GM12891 (cell line): Measurements from ENCODE around the gene FOXN3.
A peak's percentile ranks its signal among the peaks of the same experiment; 100 is the strongest.

Source experiments
- DNase-seq: peaks from one replicate; pipeline ENCODE4 v3.0.0; 2011; ENCODE audit warnings: low spot score; ENCODE audit not compliant: insufficient read length
- FAIRE-seq: peaks from 2 replicates; lab custom pipeline; 2011; peaks lifted over from hg19 to GRCh38; lab: Jason Lieb, UNC
- PAX5 ChIP-seq: IDR thresholded peaks from 2 replicates; pipeline ENCODE4 v1.6.1; 2011; ENCODE audit warnings: low read length, moderate library complexity, mild to moderate bottlenecking; ENCODE audit not compliant: insufficient read depth, severe bottlenecking
- POLR2A ChIP-seq: IDR thresholded peaks from 2 replicates; pipeline ENCODE4 v1.6.1; 2011; ENCODE audit warnings: low read depth, low read length, control low read depth
- POLR2AphosphoS5 ChIP-seq: IDR thresholded peaks from 2 replicates; pipeline ENCODE4 v1.6.1; 2011; ENCODE audit warnings: low read depth, low read length, control low read depth
- POU2F2 ChIP-seq: IDR thresholded peaks from 2 replicates; pipeline ENCODE4 v1.6.1; 2011; ENCODE audit warnings: low read depth, mild to moderate bottlenecking, control low read depth, low read length, moderate library complexity
- SPI1 ChIP-seq: IDR thresholded peaks from 2 replicates; pipeline ENCODE4 v1.6.1; 2011; ENCODE audit warnings: low read depth, low read length, control low read depth
- TAF1 ChIP-seq: IDR thresholded peaks from 2 replicates; pipeline ENCODE4 v1.6.1; 2011; ENCODE audit warnings: low read depth, low read length, control low read depth

Gene FOXN3

GRCh38 chr14:89293314-89293916, 123.6 kb downstream of the FOXN3 start:
- no peak for DNase-seq
- FAIRE-seq: no peak
- no peak for TF ChIP-seq SPI1
- TF ChIP-seq POU2F2: no peak
- TF ChIP-seq PAX5: no peak
- no peak for TF ChIP-seq POLR2A
- no peak for TF ChIP-seq TAF1
- no peak for TF ChIP-seq POLR2AphosphoS5

GRCh38 chr14:89292579-89293313, 124.3 kb downstream of the FOXN3 start:
- no peak for FAIRE-seq
- TF ChIP-seq POU2F2 (no peak), POLR2A (no peak), POLR2AphosphoS5 (no peak), TAF1 (no peak), PAX5 (no peak), SPI1 (no peak)
- no peak for DNase-seq

GRCh38 chr14:89291351-89291940, 125.6 kb downstream of the FOXN3 start:
- FAIRE-seq (peak; percentile 56), DNase-seq (no peak)
- TF ChIP-seq POLR2AphosphoS5 (no peak), SPI1 (no peak), PAX5 (no peak), POU2F2 (no peak), TAF1 (no peak), POLR2A (no peak)

DNA sequence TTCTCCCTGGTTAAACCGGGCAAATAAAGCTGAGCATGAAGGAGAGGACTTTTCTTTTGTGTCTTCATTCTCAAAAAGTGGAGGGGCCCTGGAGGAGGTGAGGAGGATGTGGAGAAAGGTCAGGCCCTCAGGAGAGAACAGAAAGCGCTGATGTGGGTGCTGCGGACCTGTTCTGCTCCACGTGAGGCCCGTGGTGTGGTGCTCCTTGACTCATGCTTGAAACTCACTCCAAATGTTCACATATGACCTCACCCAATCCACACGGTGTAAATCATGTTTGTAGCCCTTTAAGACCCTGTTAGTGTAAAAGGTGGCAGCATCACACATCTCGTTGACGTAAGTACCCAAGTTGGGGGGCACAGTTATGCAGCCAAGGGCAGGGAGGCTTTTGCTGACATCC, 126.2 kb downstream of the FOXN3 start:
- no peak for TF ChIP-seq PAX5
- TF ChIP-seq POLR2A: no peak
- TF ChIP-seq POLR2AphosphoS5: no peak
- no peak for TF ChIP-seq TAF1
- TF ChIP-seq SPI1: no peak
- no peak for TF ChIP-seq POU2F2
- DNase-seq: no peak
- FAIRE-seq: no peak

- DNase-seq: no peak
- FAIRE-seq: no peak
- TF ChIP-seq PAX5 (no peak), POLR2A (no peak), TAF1 (no peak), POLR2AphosphoS5 (no peak), SPI1 (no peak)
Observed at GRCh38 chr14:89289477-89289876, 127.6 kb downstream of the FOXN3 start.

- DNase-seq (no peak), FAIRE-seq (no peak)
- TF ChIP-seq SPI1: no peak
- no peak for TF ChIP-seq PAX5
- TF ChIP-seq TAF1: no peak
- no peak for TF ChIP-seq POLR2A
- no peak for TF ChIP-seq POU2F2
- TF ChIP-seq POLR2AphosphoS5: no peak
Observed at GRCh38 chr14:89288114-89288513, 128.9 kb downstream of the FOXN3 start.

- no peak for DNase-seq
- FAIRE-seq: no peak
- TF ChIP-seq POU2F2: no peak
- no peak for TF ChIP-seq SPI1
- TF ChIP-seq POLR2AphosphoS5: no peak
- no peak for TF ChIP-seq POLR2A
- no peak for TF ChIP-seq TAF1
- TF ChIP-seq PAX5: no peak
Observed at GRCh38 chr14:89284333-89285058, 132.5 kb downstream of the FOXN3 start.

- no peak for TF ChIP-seq TAF1
- no peak for TF ChIP-seq POU2F2
- no peak for TF ChIP-seq POLR2AphosphoS5
- TF ChIP-seq PAX5: no peak
- no peak for TF ChIP-seq POLR2A
- TF ChIP-seq SPI1: no peak
Observed at GRCh38 chr14:89283327-89284060, 133.5 kb downstream of the FOXN3 start.

DNA sequence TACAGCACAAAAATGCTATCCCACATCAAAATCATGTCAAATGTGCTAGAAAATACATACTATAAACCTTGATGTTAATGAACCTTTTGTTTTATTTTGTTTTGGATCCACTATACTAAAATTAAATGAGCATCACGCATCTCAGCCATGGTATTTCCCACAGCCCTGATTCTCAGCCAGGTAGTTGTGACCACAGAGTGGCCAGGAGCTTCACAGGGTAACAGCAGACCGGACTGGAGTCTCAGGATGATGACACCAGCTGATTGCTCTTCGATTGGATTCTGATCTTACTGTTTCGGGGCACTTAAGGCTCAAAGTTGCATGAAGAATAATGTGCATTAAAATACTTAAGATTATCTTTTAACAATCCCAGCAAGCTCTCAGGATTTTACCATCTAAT, 134.8 kb downstream of the FOXN3 start:
- no peak for FAIRE-seq
- no peak for DNase-seq
- TF ChIP-seq POU2F2 (no peak), TAF1 (no peak), POLR2AphosphoS5 (no peak)

More at GRCh38 chr14:89283327-89284060, 133.5 kb downstream of the FOXN3 start:
- DNase-seq (no peak), FAIRE-seq (peak; percentile 52)
